HG03135 (cell line): ENCODE data around the gene DCDC2.
"Not testable (repeated sequence)": the region's sequence is repeated elsewhere in the genome, so short reads cannot be mapped to it uniquely, and the experiment has no call there.

ENCODE experiments used
- ATAC-seq: cut with Tn5 transposase; IDR thresholded peaks from one replicate; pipeline ENCODE4 v1.9.1; 2021; ENCODE audit warnings: mild to moderate bottlenecking, moderate library complexity; ENCODE audit not compliant: unreplicated experiment

Gene DCDC2

GRCh38 chr6:24228681-24229255 is 129.1 kb downstream of the DCDC2 start:
- ATAC-seq = no peak

- no peak for ATAC-seq
These were observed 129.7 kb downstream of the DCDC2 start for GRCh38 chr6:24228123-24228522.

- no peak for ATAC-seq
These were observed 130.3 kb downstream of the DCDC2 start for GRCh38 chr6:24227556-24227955.

GRCh38 chr6:24226541-24226940 is 131.3 kb downstream of the DCDC2 start:
- ATAC-seq = no peak

- ATAC-seq = no peak
These were observed 132.0 kb downstream of the DCDC2 start for GRCh38 chr6:24225838-24226237.

GRCh38 chr6:24223115-24223919 is 134.5 kb downstream of the DCDC2 start:
- ATAC-seq = no peak

- ATAC-seq = no peak
These were observed 138.2 kb downstream of the DCDC2 start for GRCh38 chr6:24219670-24220069.

- ATAC-seq = no peak
These were observed 142.9 kb downstream of the DCDC2 start for GRCh38 chr6:24214984-24215383.

GRCh38 chr6:24207413-24207812 is 150.4 kb downstream of the DCDC2 start:
- no peak for ATAC-seq

GRCh38 chr6:24205020-24205492 is 152.8 kb downstream of the DCDC2 start:
- ATAC-seq = no peak

GRCh38 chr6:24204113-24204512 is 153.7 kb downstream of the DCDC2 start:
- not testable (repeated sequence) for ATAC-seq

GRCh38 chr6:24197892-24198291 is 160.0 kb downstream of the DCDC2 start:
- ATAC-seq = no peak

GRCh38 chr6:24195836-24196597 is 161.8 kb downstream of the DCDC2 start:
- ATAC-seq = no peak

- ATAC-seq = no peak
These were observed 162.7 kb downstream of the DCDC2 start for GRCh38 chr6:24194978-24195700.

- ATAC-seq = no peak
These were observed 164.5 kb downstream of the DCDC2 start for GRCh38 chr6:24193364-24193763.

- no peak for ATAC-seq
These were observed 166.5 kb downstream of the DCDC2 start for GRCh38 chr6:24191346-24191745.

- no peak for ATAC-seq
These were observed 169.2 kb downstream of the DCDC2 start for GRCh38 chr6:24188578-24189080.

- ATAC-seq = no peak
These were observed 169.8 kb downstream of the DCDC2 start for GRCh38 chr6:24187965-24188577.

- no peak for ATAC-seq
These were observed 171.5 kb downstream of the DCDC2 start for GRCh38 chr6:24186349-24186748.

GRCh38 chr6:24183584-24183983 is 174.3 kb downstream of the DCDC2 start:
- ATAC-seq = no peak
